Measurements from ENCODE around the gene FUCA1. TPM values are rescaled to one million over a fixed set of nuclear protein-coding genes. Genes with fewer than 3 reads are reported as not detected.
"Not testable (repeated sequence)": the region's sequence is repeated elsewhere in the genome, so short reads cannot be mapped to it uniquely, and the experiment has no call there.

The FUCA1 gene
- total RNA-seq, 4 donors from 2014 or later = 19.4 to 26.9 (median 22.0) TPM

- peaks cover 0 to 26% (median 18%) of the 10 kb centered on the region in 4 donors for H3K4me1 ChIP-seq
- H3K36me3 ChIP-seq = peaks cover 0 to 44% (median 0%) of the 10 kb centered on the region in 3 donors
- DNase-seq (ENCODE audit: low spot score in 2 of 2) = no peak
- no peak overlapping the region for H3K4me3 ChIP-seq
- no peak for TF ChIP-seq CTCF (IDR thresholded peaks at IDR 0.05)
- no peak for TF ChIP-seq POLR2A (IDR thresholded peaks at IDR 0.05)
- no peak for TF ChIP-seq EP300 (IDR thresholded peaks at IDR 0.05)
- WGBS, 2 donors = 84 to 86% methylated on average over 5 of the region's 5 CpGs
- H3K27me3 ChIP-seq = no peaks in the 10 kb centered on the region
- no peak overlapping the region for H3K27ac ChIP-seq
- H3K9me3 ChIP-seq = no peaks in the 10 kb centered on the region
These were observed 64.4 kb downstream of the FUCA1 start for GRCh38 chr1:23803674-23804073.

GRCh38 chr1:23802809-23803342, 65.2 kb downstream of the FUCA1 start:
- peaks cover 0 to 26% (median 18%) of the 10 kb centered on the region in 4 donors for H3K4me1 ChIP-seq
- not testable (repeated sequence) for H3K9me3 ChIP-seq; H3K27me3 ChIP-seq; H3K4me3 ChIP-seq; H3K27ac ChIP-seq; DNase-seq (ENCODE audit: low spot score in 2 of 2)
- WGBS, 2 donors = 88 to 92% methylated on average over 7 of the region's 7 CpGs
- peaks cover 0 to 47% (median 0%) of the 10 kb centered on the region in 3 donors for H3K36me3 ChIP-seq

GRCh38 chr1:23801876-23802275, 66.2 kb downstream of the FUCA1 start:
- H3K27ac ChIP-seq = peak overlapping the region in 2 of 4 donors; percentile 94 to 97
- TF ChIP-seq POLR2A (IDR thresholded peaks at IDR 0.05) = no peak
- no peak for TF ChIP-seq EP300 (IDR thresholded peaks at IDR 0.05)
- no peak for TF ChIP-seq CTCF (IDR thresholded peaks at IDR 0.05)
- no peaks in the 10 kb centered on the region for H3K9me3 ChIP-seq
- WGBS, 2 donors = 51 to 52% methylated on average over 7 to 10 of the region's 10 CpGs
- H3K4me1 ChIP-seq = peaks cover 0 to 26% (median 18%) of the 10 kb centered on the region in 4 donors
- H3K4me3 ChIP-seq = no peak overlapping the region
- DNase-seq (ENCODE audit: low spot score in 2 of 2) = no peak
- H3K27me3 ChIP-seq = no peaks in the 10 kb centered on the region
- H3K36me3 ChIP-seq = peaks cover 0 to 47% (median 0%) of the 10 kb centered on the region in 3 donors

GRCh38 chr1:23801338-23801748, 66.7 kb downstream of the FUCA1 start:
- 24 to 25% methylated on average over 19 of the region's 19 CpGs for WGBS, 2 donors

GRCh38 chr1:23800400-23801337, 67.4 kb downstream of the FUCA1 start, which contains the start of gene GALE:
GALE (minus strand) TSS chr1:23800754; CDS start chr1:23799007, 1,747 bp downstream.
- TF ChIP-seq CTCF (IDR thresholded peaks at IDR 0.05) = peak in 1 of 5 experiments; percentile 69
- peak; percentile 89 to 96 for TF ChIP-seq EP300 (IDR thresholded peaks at IDR 0.05)
- TF ChIP-seq POLR2A (IDR thresholded peaks at IDR 0.05) = peak; percentile 48 to 63
- DNase-seq (ENCODE audit: low spot score in 2 of 2) = peak; percentile 96
- no peaks in the 10 kb centered on the region for H3K9me3 ChIP-seq
- WGBS, 2 donors = 0 to 2% methylated on average over 13 to 49 of the region's 82 CpGs
- H3K27ac ChIP-seq = peak within 1 kb of the TSS; percentile 64 to 97 (median 95)
- H3K4me1 ChIP-seq = peaks cover 0 to 29% (median 18%) of the 10 kb centered on the region in 4 donors
- H3K4me3 ChIP-seq = peak within 1 kb of the TSS; percentile 55 to 98 (median 86)
- peaks cover 0 to 51% (median 0%) of the 10 kb centered on the region in 3 donors for H3K36me3 ChIP-seq
- H3K27me3 ChIP-seq = no peaks in the 10 kb centered on the region

More at GRCh38 chr1:23801338-23801748, 66.7 kb downstream of the FUCA1 start:
- Histone ChIP-seq H3K27me3 (no peaks in the 10 kb centered on the region), H3K9me3 (no peaks in the 10 kb centered on the region), H3K4me3 (peak overlapping the region; percentile 55 to 98 (median 86)), H3K4me1 (peaks cover 0 to 26% (median 18%) of the 10 kb centered on the region in 4 donors), H3K27ac (peak overlapping the region; percentile 64 to 97 (median 95)), H3K36me3 (peaks cover 0 to 47% (median 0%) of the 10 kb centered on the region in 3 donors)
- DNase-seq (ENCODE audit: low spot score in 2 of 2) = no peak
- no peak for TF ChIP-seq EP300 (IDR thresholded peaks at IDR 0.05)
- no peak for TF ChIP-seq POLR2A (IDR thresholded peaks at IDR 0.05)
- TF ChIP-seq CTCF (IDR thresholded peaks at IDR 0.05) = no peak

Measured in tibial nerve (tissue), 4 donors.